ENCODE data around the gene ZFYVE19. TPM values are rescaled to one million over a fixed set of nuclear protein-coding genes. Genes with fewer than 3 reads are reported as not detected.

Gene ZFYVE19
- total and polyA plus RNA-seq, 2 of the 4 experiments (the other 2 are of a cell fraction): 22.6 to 29.6 TPM

DNA sequence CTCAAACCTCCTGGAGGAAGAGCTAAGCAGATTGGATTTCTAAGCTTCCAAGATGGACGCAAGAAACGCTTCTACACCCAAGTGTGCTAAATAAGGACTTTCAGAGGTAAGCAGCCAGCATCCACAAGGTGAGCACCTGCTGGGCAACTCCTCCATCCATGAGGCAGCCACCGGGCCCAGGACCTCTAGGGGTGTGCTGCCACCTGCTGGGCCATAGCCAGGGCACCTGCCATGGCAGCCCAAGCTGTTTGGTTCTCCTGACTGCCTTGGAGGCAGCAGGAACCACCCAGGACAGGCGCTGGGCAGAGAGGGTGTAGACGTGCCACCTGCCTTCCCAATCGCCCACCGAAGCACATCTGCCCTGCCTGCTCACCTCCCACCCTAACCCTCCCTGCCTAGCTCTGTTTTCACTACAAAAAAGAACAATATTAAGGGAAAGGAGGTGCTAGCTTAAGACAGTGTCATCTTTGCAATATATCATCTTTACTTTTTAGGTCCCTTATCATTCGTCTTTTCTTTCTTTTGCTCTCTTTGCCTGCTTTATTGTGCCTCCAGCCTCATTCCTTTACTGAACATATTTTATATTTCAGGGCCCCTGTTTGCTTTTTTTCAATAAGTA lies 24.2 kb upstream of the ZFYVE19 start:
- H3K18ac ChIP-seq (ENCODE audit: low read depth, low read length): no peak overlapping the region
- dilution Hi-C loops (cut with HindIII; ENCODE audit: low sequenced_read_pairs, unreplicated experiment) (no loop called here), intact Hi-C loops (cut with micrococcal nuclease) (no loop called here), in situ Hi-C loops (cut with MboI; ENCODE audit: low sequenced_read_pairs) (no loop called here)
- WGBS, 2 experiments (ENCODE audit: extremely low coverage in 2 of 2, insufficient read length in 1 of 2): 49% methylated on average over 2 of the region's 8 CpGs; no CpG with 5 or more reads in 1 of the 2 experiments
- H3K4me3 ChIP-seq (ENCODE audit: insufficient read depth, low read depth, low read length): no peak overlapping the region
- ChIA-PET POLR2A (ENCODE audit: unreplicated experiment) (no interaction called here), CTCF (no interaction called here)
- H3K9me3 ChIP-seq (ENCODE audit: control insufficient read depth, insufficient read depth, low read length): no peaks in the 10 kb centered on the region
- no peak overlapping the region for H2AFZ ChIP-seq (replicated peaks; ENCODE audit: low read length, poor library complexity)
- H2AK5ac ChIP-seq (ENCODE audit: low read depth, low read length): no peak overlapping the region
- H2BK5ac ChIP-seq (ENCODE audit: low read depth, low read length, poor library complexity, severe bottlenecking): no peak overlapping the region
- H3K56ac ChIP-seq (ENCODE audit: extremely low read depth, insufficient read depth, low read length): no peak overlapping the region
- H4K20me1 ChIP-seq (ENCODE audit: insufficient read depth, low read length): peaks cover 39% of the 10 kb centered on the region
- peaks cover 5% of the 10 kb centered on the region for H3K4me1 ChIP-seq (ENCODE audit: control insufficient read depth, insufficient read depth, low read length)
- H3K27ac ChIP-seq (ENCODE audit: insufficient read depth, low read length): no peak overlapping the region
- H3K79me1 ChIP-seq (ENCODE audit: low read depth in 1 of 2, low read length in 2 of 2): peaks cover 29 to 46% of the 10 kb centered on the region in 2 experiments
- DNase-seq (no peak), ATAC-seq (ENCODE audit: low read depth) (peak; percentile 22; the same call in 1 of the 2 replicates)
- H3K23ac ChIP-seq (ENCODE audit: low read depth, low read length): no peak overlapping the region
- no peak overlapping the region for H3K14ac ChIP-seq (replicated peaks; ENCODE audit: low read depth, low read length)
- no peak overlapping the region for H2BK15ac ChIP-seq (ENCODE audit: low read depth, low read length)
- no peaks in the 10 kb centered on the region for H3K27me3 ChIP-seq (ENCODE audit: control insufficient read depth, insufficient read depth, low read length)
- no peak overlapping the region for H3K4me2 ChIP-seq (ENCODE audit: low read depth, low read length)
- no peak overlapping the region for H3K4ac ChIP-seq (ENCODE audit: low read depth, low read length)
- no peak overlapping the region for H2AK9ac ChIP-seq (replicated peaks; ENCODE audit: low read depth, low read length, poor library complexity)
- H2BK120ac ChIP-seq (ENCODE audit: low read depth, low read length): no peak overlapping the region
- no peak overlapping the region for H2BK20ac ChIP-seq (ENCODE audit: low read depth, low read length)
- H3K9ac ChIP-seq (ENCODE audit: low read depth, low read length): no peak overlapping the region
- H3K36me3 ChIP-seq (ENCODE audit: control insufficient read depth, insufficient read depth, low read length): peaks cover 14% of the 10 kb centered on the region
- BruUV-seq (replicated peaks): no TSS peak
- TF ChIP-seq RAD21 (IDR thresholded peaks at IDR 0.05; ENCODE audit: low read length) (peak; percentile 54), NFE2L2 (IDR thresholded peaks at IDR 0.05; ENCODE audit: low read depth, low read length) (no peak), RCOR1 (IDR thresholded peaks at IDR 0.05; ENCODE audit: insufficient replicate concordance, low read length) (no peak), SMC3 (IDR thresholded peaks at IDR 0.05; ENCODE audit: low read depth, low read length) (peak; percentile 41)
- TF ChIP-seq, protein P1, sequence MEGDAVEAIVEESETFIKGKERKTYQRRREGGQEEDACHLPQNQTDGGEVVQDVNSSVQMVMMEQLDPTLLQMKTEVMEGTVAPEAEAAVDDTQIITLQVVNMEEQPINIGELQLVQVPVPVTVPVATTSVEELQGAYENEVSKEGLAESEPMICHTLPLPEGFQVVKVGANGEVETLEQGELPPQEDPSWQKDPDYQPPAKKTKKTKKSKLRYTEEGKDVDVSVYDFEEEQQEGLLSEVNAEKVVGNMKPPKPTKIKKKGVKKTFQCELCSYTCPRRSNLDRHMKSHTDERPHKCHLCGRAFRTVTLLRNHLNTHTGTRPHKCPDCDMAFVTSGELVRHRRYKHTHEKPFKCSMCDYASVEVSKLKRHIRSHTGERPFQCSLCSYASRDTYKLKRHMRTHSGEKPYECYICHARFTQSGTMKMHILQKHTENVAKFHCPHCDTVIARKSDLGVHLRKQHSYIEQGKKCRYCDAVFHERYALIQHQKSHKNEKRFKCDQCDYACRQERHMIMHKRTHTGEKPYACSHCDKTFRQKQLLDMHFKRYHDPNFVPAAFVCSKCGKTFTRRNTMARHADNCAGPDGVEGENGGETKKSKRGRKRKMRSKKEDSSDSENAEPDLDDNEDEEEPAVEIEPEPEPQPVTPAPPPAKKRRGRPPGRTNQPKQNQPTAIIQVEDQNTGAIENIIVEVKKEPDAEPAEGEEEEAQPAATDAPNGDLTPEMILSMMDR (conservative IDR thresholded peaks at IDR 0.05; ENCODE audit: low read depth, low read length): peak; percentile 41
- H4K91ac ChIP-seq (ENCODE audit: insufficient read depth, low read depth, low read length): no peak overlapping the region
- no peaks in the 10 kb centered on the region for H3K9me1 ChIP-seq (ENCODE audit: insufficient read depth, low read length)
- H4K8ac ChIP-seq (ENCODE audit: low read depth in 2 of 2, low read length in 2 of 2): no peak overlapping the region
- no peak overlapping the region for H4K5ac ChIP-seq (ENCODE audit: low read depth, low read length)
